ENCODE data around the gene LRRC8B. TPM values are rescaled to one million over a fixed set of nuclear protein-coding genes. Genes with fewer than 3 reads are reported as not detected.
A peak's percentile ranks its signal among the peaks of the same experiment; 100 is the strongest.

LRRC8B gene
- total and polyA plus RNA-seq, 2 of the 13 experiments (the other 11 are each of a cell fraction or from before 2014, with no cell fraction given), result 4.9 to 7.6 TPM

DNA sequence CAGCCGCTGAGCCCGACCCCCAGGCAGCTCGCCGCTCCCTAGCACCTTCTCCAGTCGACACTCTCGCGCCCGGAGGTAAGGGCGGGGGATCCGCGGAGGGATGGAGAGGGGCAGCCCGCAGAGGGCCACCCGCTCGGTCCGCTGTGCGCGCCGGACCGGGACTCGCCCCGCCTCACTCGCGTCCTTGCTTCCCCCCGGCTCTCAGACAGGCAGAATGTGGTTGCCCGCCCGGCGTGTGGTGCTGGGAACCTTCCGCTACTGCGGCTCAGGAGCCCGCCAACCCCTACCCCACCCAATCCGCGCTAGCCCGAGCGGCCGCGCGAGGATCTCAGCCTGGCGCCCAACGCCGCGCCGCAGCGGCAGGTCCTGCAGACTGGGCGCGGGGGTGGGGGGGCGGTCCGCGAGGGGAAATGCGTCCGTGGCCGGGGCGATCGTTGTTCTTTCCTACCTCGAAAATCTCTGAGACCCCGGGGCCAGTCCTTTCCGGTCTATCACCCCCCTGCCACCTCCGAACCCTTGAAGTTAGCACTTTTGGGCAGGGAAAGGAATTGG, 108.7 kb downstream of the LRRC8B start (continued):
- TF ChIP-seq, protein P1, sequence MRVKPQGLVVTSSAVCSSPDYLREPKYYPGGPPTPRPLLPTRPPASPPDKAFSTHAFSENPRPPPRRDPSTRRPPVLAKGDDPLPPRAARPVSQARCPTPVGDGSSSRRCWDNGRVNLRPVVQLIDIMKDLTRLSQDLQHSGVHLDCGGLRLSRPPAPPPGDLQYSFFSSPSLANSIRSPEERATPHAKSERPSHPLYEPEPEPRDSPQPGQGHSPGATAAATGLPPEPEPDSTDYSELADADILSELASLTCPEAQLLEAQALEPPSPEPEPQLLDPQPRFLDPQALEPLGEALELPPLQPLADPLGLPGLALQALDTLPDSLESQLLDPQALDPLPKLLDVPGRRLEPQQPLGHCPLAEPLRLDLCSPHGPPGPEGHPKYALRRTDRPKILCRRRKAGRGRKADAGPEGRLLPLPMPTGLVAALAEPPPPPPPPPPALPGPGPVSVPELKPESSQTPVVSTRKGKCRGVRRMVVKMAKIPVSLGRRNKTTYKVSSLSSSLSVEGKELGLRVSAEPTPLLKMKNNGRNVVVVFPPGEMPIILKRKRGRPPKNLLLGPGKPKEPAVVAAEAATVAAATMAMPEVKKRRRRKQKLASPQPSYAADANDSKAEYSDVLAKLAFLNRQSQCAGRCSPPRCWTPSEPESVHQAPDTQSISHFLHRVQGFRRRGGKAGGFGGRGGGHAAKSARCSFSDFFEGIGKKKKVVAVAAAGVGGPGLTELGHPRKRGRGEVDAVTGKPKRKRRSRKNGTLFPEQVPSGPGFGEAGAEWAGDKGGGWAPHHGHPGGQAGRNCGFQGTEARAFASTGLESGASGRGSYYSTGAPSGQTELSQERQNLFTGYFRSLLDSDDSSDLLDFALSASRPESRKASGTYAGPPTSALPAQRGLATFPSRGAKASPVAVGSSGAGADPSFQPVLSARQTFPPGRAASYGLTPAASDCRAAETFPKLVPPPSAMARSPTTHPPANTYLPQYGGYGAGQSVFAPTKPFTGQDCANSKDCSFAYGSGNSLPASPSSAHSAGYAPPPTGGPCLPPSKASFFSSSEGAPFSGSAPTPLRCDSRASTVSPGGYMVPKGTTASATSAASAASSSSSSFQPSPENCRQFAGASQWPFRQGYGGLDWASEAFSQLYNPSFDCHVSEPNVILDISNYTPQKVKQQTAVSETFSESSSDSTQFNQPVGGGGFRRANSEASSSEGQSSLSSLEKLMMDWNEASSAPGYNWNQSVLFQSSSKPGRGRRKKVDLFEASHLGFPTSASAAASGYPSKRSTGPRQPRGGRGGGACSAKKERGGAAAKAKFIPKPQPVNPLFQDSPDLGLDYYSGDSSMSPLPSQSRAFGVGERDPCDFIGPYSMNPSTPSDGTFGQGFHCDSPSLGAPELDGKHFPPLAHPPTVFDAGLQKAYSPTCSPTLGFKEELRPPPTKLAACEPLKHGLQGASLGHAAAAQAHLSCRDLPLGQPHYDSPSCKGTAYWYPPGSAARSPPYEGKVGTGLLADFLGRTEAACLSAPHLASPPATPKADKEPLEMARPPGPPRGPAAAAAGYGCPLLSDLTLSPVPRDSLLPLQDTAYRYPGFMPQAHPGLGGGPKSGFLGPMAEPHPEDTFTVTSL (CRISPR knock-in tag; IDR thresholded peaks at IDR 0.05; ENCODE audit: borderline replicate concordance), result no peak
- TF ChIP-seq, protein P2, sequence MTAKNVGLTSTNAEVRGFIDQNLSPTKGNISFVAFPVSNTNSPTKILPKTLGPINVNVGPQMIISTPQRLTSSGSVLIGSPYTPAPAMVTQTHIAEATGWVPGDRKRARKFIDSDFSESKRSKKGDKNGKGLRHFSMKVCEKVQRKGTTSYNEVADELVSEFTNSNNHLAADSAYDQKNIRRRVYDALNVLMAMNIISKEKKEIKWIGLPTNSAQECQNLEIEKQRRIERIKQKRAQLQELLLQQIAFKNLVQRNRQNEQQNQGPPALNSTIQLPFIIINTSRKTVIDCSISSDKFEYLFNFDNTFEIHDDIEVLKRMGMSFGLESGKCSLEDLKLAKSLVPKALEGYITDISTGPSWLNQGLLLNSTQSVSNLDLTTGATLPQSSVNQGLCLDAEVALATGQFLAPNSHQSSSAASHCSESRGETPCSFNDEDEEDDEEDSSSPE (CRISPR knock-in tag; IDR thresholded peaks at IDR 0.05), result peak; percentile 28; the same call in 1 of the 2 replicates
- TF ChIP-seq, protein P3, sequence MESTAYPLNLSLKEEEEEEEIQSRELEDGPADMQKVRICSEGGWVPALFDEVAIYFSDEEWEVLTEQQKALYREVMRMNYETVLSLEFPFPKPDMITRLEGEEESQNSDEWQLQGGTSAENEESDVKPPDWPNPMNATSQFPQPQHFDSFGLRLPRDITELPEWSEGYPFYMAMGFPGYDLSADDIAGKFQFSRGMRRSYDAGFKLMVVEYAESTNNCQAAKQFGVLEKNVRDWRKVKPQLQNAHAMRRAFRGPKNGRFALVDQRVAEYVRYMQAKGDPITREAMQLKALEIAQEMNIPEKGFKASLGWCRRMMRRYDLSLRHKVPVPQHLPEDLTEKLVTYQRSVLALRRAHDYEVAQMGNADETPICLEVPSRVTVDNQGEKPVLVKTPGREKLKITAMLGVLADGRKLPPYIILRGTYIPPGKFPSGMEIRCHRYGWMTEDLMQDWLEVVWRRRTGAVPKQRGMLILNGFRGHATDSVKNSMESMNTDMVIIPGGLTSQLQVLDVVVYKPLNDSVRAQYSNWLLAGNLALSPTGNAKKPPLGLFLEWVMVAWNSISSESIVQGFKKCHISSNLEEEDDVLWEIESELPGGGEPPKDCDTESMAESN (CRISPR knock-in tag; conservative IDR thresholded peaks at IDR 0.05), result peak; percentile 66; the same call in 1 of the 2 replicates
- TF ChIP-seq SALL1 (CRISPR knock-in tag; IDR thresholded peaks at IDR 0.05) (0 out of 2 replicates have a peak, but pooled peaks have one; percentile 13), MTF2 (CRISPR knock-in tag; IDR thresholded peaks at IDR 0.05; ENCODE audit: borderline replicate concordance) (peak; percentile 50; the same call in 1 of the 2 replicates), ZNF121 (CRISPR knock-in tag; IDR thresholded peaks at IDR 0.05) (0 out of 2 replicates have a peak, but pooled peaks have one; percentile 22)
- TF ChIP-seq, protein P4, sequence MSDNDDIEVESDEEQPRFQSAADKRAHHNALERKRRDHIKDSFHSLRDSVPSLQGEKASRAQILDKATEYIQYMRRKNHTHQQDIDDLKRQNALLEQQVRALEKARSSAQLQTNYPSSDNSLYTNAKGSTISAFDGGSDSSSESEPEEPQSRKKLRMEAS (IDR thresholded peaks at IDR 0.05), result 0 out of 2 replicates have a peak, but pooled peaks have one; percentile 7
